BE2C (cell line): ENCODE data around the gene UAP1.

Source experiments
- DNase-seq: peaks from one replicate; pipeline ENCODE4 v3.0.0-alpha.2; 2020
- H3K27me3 ChIP-seq: fragments of 250-450 bp; sonication (Bioruptor Pico); 2 replicates; pipeline ENCODE4 v1.5.1; 2020; ENCODE audit warnings: mild to moderate bottlenecking
- H3K36me3 ChIP-seq: fragments of 250-450 bp; sonication (Bioruptor Pico); 2 replicates; pipeline ENCODE4 v1.5.1; 2020; ENCODE audit warnings: mild to moderate bottlenecking
- H3K4me1 ChIP-seq: fragments of 250-450 bp; sonication (Bioruptor Pico); 2 replicates; pipeline ENCODE4 v1.5.1; 2020
- H3K4me3 ChIP-seq: 2 replicates; pipeline ENCODE4 v1.5.1; 2011; ENCODE audit warnings: low read depth, low read length
- H3K9me3 ChIP-seq: fragments of 250-450 bp; sonication (Bioruptor Pico); 2 replicates; pipeline ENCODE4 v1.5.1; 2020
- CTCF ChIP-seq: IDR thresholded peaks from 2 replicates; pipeline ENCODE4 v1.5.1; 2012; ENCODE audit warnings: mild to moderate bottlenecking, low read depth, low read length

UAP1 gene

GRCh38 chr1:162631546-162632191 lies 70.1 kb downstream of the UAP1 start:
- Histone ChIP-seq H3K36me3 (no peaks in the 10 kb centered on the region), H3K4me1 (peaks cover 34% of the 10 kb centered on the region), H3K9me3 (no peaks in the 10 kb centered on the region), H3K4me3 (peak overlapping the region; percentile 94), H3K27me3 (no peaks in the 10 kb centered on the region)
- TF ChIP-seq CTCF, result no peak
- DNase-seq, result peak; percentile 69

- TF ChIP-seq CTCF, result no peak
- H3K4me3 ChIP-seq, result peak within 1 kb of the TSS; percentile 94
- H3K27me3 ChIP-seq, result no peaks in the 10 kb centered on the region
- H3K9me3 ChIP-seq, result no peaks in the 10 kb centered on the region
- peaks cover 30% of the 10 kb centered on the region for H3K4me1 ChIP-seq
- no peaks in the 10 kb centered on the region for H3K36me3 ChIP-seq
- peak; percentile 81 for DNase-seq
These were observed 70.7 kb downstream of the UAP1 start, which contains the start of gene DDR2 for GRCh38 chr1:162632217-162632666. DDR2 (plus strand) TSS chr1:162632464; CDS start chr1:162719064, 86,600 bp downstream.

- peaks cover 26% of the 10 kb centered on the region for H3K4me1 ChIP-seq
- H3K36me3 ChIP-seq, result no peaks in the 10 kb centered on the region
- TF ChIP-seq CTCF, result no peak
- H3K27me3 ChIP-seq, result no peaks in the 10 kb centered on the region
- H3K4me3 ChIP-seq, result peak overlapping the region; percentile 94
- no peaks in the 10 kb centered on the region for H3K9me3 ChIP-seq
- DNase-seq, result no peak
These were observed 71.2 kb downstream of the UAP1 start for GRCh38 chr1:162632698-162633080.

- no peaks in the 10 kb centered on the region for H3K27me3 ChIP-seq
- no peaks in the 10 kb centered on the region; the same call in 1 of the 2 replicates for H3K36me3 ChIP-seq
- no peaks in the 10 kb centered on the region for H3K9me3 ChIP-seq
- DNase-seq, result peak; percentile 46
- peak; percentile 43; the same call in 1 of the 2 replicates for TF ChIP-seq CTCF
- peaks cover 24% of the 10 kb centered on the region for H3K4me1 ChIP-seq
- H3K4me3 ChIP-seq, result peak overlapping the region; percentile 94
These were observed 71.7 kb downstream of the UAP1 start for GRCh38 chr1:162633081-162633762.

- Histone ChIP-seq H3K4me1 (peaks cover 16% of the 10 kb centered on the region), H3K9me3 (no peaks in the 10 kb centered on the region), H3K36me3 (peaks cover 6% of the 10 kb centered on the region; the same call in 1 of the 2 replicates), H3K4me3 (peak overlapping the region; percentile 94), H3K27me3 (no peaks in the 10 kb centered on the region)
- no peak for TF ChIP-seq CTCF
- no peak for DNase-seq
These were observed 73.9 kb downstream of the UAP1 start for GRCh38 chr1:162635418-162635817.

GRCh38 chr1:162639718-162640117 lies 78.2 kb downstream of the UAP1 start:
- no peak for DNase-seq
- Histone ChIP-seq H3K9me3 (no peaks in the 10 kb centered on the region), H3K4me1 (peaks cover 13% of the 10 kb centered on the region), H3K27me3 (no peaks in the 10 kb centered on the region), H3K36me3 (peaks cover 24% of the 10 kb centered on the region), H3K4me3 (no peak overlapping the region)
- TF ChIP-seq CTCF, result no peak
